K562 (cell line): Measurements from ENCODE around the gene MERTK.

Experiments used
- ADNP ChIP-seq: fragments of 200-800 bp; sonication (Bioruptor generic); IDR thresholded peaks from 2 replicates; pipeline ENCODE4 v1.6.1; 2016; ENCODE audit warnings: missing genetic modification characterization, missing compliant biosample characterization
- BDP1 ChIP-seq: IDR thresholded peaks from 3 replicates; pipeline ENCODE4 v1.6.1; 2011; ENCODE audit not compliant: insufficient read length, insufficient read depth
- CREB1 ChIP-seq, 2 experiments: sonication (generic) in 1 of 2; formaldehyde crosslinking in 1 of 2; IDR thresholded peaks; 2 replicates each; pipeline versions ENCODE4 v1.6.1 to v1.8.0; 2012 to 2022; ENCODE audit warnings: inconsistent platforms in 1 of 2, mild to moderate bottlenecking in 1 of 2, missing genetic modification reagents in 1 of 2, moderate library complexity in 1 of 2
- TAF1 ChIP-seq: IDR thresholded peaks from 2 replicates; pipeline ENCODE4 v1.6.1; 2011; ENCODE audit warnings: mild to moderate bottlenecking, low read length, moderate library complexity; ENCODE audit not compliant: insufficient read depth, control insufficient read depth, severe bottlenecking; ENCODE audit errors: extremely low read depth
- TF ChIP-seq, protein P1 (sequence below), 3 experiments: IDR thresholded peaks in 2 of 3; conservative IDR thresholded peaks in 1 of 3; 2 replicates each; pipeline ENCODE4 v1.5.1; 2011 to 2012; ENCODE audit warnings: low read length in 3 of 3, mild to moderate bottlenecking in 3 of 3, control low read depth in 2 of 3, improper control_type of control experiment in 1 of 3, inconsistent platforms in 1 of 3, low read depth in 1 of 3, mixed read lengths in 1 of 3, moderate library complexity in 1 of 3; ENCODE audit not compliant: insufficient read depth in 2 of 3
- TF ChIP-seq, protein P2 (sequence below): fragments of 250-450 bp; sonication (Bioruptor Pico); IDR thresholded peaks from 2 replicates; pipeline ENCODE4 v1.8.0; 2021; ENCODE audit warnings: mild to moderate bottlenecking, moderate library complexity
- TF ChIP-seq, protein P3 (sequence below): fragments of 450-650 bp; IDR thresholded peaks from 2 replicates; pipeline ENCODE4 v1.6.1; 2016; ENCODE audit warnings: antibody characterized with exemption

DNA sequence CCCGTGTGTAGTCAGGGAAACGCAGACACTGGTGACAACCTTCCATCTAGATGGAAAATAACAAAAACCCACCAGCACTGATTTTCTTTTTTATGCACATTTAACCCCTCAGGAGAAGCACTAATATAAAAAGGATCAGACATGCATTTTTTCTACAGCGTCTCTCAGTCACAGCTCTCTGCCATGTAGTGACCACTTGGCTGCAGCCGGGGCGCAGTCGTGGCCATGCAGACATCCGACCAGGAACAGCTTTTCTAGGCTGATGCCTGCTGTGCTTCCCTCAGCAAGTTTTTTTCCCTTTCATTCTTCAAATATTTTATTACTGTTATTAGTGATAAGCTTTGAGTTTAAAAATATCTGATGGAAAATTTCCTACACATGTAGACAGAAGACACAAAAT is 63.3 kb downstream of the MERTK start:
- TF ChIP-seq, protein P1, sequence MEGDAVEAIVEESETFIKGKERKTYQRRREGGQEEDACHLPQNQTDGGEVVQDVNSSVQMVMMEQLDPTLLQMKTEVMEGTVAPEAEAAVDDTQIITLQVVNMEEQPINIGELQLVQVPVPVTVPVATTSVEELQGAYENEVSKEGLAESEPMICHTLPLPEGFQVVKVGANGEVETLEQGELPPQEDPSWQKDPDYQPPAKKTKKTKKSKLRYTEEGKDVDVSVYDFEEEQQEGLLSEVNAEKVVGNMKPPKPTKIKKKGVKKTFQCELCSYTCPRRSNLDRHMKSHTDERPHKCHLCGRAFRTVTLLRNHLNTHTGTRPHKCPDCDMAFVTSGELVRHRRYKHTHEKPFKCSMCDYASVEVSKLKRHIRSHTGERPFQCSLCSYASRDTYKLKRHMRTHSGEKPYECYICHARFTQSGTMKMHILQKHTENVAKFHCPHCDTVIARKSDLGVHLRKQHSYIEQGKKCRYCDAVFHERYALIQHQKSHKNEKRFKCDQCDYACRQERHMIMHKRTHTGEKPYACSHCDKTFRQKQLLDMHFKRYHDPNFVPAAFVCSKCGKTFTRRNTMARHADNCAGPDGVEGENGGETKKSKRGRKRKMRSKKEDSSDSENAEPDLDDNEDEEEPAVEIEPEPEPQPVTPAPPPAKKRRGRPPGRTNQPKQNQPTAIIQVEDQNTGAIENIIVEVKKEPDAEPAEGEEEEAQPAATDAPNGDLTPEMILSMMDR (IDR thresholded peaks at IDR 0.05 in 2 of 3, conservative IDR thresholded peaks at IDR 0.05 in 1 of 3; ENCODE audit: insufficient read depth in 2 of 3, low read depth in 1 of 3, low read length in 3 of 3) = no peak
- no peak for TF ChIP-seq ADNP (tag)
- TF ChIP-seq BDP1 = no peak
- no peak for TF ChIP-seq CREB1 (IDR thresholded peaks at IDR 0.05)
- no peak for TF ChIP-seq CREB1 (CRISPR knock-in tag; IDR thresholded peaks at IDR 0.05)
- TF ChIP-seq, protein P2, sequence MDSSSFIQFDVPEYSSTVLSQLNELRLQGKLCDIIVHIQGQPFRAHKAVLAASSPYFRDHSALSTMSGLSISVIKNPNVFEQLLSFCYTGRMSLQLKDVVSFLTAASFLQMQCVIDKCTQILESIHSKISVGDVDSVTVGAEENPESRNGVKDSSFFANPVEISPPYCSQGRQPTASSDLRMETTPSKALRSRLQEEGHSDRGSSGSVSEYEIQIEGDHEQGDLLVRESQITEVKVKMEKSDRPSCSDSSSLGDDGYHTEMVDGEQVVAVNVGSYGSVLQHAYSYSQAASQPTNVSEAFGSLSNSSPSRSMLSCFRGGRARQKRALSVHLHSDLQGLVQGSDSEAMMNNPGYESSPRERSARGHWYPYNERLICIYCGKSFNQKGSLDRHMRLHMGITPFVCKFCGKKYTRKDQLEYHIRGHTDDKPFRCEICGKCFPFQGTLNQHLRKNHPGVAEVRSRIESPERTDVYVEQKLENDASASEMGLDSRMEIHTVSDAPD (CRISPR knock-in tag) = no peak
- no peak for TF ChIP-seq TAF1
- TF ChIP-seq, protein P3, sequence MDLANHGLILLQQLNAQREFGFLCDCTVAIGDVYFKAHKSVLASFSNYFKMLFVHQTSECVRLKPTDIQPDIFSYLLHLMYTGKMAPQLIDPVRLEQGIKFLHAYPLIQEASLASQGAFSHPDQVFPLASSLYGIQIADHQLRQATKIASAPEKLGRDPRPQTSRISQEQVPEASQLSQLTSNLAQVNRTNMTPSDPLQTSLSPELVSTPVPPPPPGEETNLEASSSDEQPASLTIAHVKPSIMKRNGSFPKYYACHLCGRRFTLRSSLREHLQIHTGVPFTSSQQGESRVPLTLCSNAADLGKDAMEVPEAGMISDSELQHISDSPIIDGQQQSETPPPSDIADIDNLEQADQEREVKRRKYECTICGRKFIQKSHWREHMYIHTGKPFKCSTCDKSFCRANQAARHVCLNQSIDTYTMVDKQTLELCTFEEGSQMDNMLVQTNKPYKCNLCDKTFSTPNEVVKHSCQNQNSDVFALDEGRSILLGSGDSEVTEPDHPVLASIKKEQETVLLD = no peak
